HG02571 (cell line): Measurements from ENCODE around the gene IL18R1.

Source experiments
- ATAC-seq: cut with Tn5 transposase; IDR thresholded peaks from one replicate; pipeline ENCODE4 v1.9.1; 2021; ENCODE audit warnings: mild to moderate bottlenecking, moderate library complexity; ENCODE audit not compliant: unreplicated experiment

Gene IL18R1

GRCh38 chr2:102344397-102344796 is 11.2 kb upstream of the IL18R1 start:
- no peak for ATAC-seq

DNA sequence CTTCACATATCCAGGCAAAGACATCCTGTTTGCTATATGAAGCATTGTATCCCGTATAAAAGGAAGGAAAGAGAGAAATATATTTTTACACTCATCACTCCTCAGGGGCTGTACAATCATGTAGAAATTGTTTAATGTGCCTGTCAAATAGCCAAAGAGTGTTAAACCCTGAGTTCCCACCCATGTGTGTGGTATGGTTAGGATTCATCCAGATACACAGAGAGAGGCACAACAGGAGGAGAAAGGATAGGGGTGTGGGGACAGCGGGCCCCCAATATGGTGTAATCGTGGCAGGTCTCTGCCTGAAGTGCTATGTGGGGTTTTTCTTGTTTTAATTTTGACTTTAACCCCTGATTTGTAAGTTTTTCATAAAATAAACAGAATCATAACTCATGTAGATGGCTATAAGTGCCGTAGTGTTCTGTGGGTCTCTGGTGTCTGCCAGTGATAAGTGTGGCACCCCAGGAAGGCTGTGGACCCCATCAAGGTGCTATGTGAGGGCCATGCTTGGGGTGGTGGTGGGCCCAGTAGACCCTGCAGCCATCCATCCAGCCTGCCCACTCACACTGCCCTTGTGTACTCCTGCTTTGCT is 10.2 kb upstream of the IL18R1 start:
- ATAC-seq = no peak

DNA sequence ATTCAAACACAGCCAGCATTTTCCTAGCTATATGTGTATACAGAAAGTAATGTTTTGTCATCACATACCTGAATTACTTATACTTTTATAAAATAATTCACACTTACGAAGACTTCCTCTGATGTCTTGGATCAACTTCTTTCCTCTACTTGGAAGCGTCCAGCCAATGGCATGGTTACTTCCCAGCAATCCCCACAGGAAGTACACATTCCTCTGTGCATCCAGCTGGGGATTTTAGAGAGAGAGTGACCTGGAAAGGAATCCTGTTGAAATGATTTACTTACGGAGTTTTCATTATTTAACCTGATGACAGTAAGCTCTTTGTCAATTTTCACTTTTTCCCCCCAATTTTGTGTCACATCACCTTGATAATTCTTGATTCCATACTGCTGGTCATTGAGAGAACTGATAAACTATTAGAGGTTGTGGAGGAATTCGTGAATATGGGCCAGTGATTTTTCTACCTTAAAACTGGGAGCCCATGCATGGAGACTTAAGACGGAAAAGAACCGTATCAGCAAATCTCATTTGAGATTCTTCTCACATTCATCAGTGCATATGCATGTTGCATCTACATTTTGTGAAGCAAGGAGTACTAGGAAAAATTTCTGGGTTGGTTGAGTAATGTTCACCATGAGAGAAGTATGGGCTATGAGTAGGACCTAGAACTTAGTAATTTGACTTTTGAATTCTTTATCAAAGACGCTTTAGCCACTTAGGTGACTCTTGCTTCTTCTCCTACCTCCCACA is 9.0 kb upstream of the IL18R1 start:
- no peak for ATAC-seq

- no peak for ATAC-seq
Measured at GRCh38 chr2:102350137-102350793, 5.3 kb upstream of the IL18R1 start.

- ATAC-seq = no peak
Measured at GRCh38 chr2:102356381-102356712, 751 bp downstream of the IL18R1 start.

GRCh38 chr2:102356741-102357140 is 1.1 kb downstream of the IL18R1 start:
- no peak for ATAC-seq

- ATAC-seq = no peak
Measured at GRCh38 chr2:102357937-102358336, 2.3 kb downstream of the IL18R1 start.

GRCh38 chr2:102358496-102358895 is 2.9 kb downstream of the IL18R1 start:
- no peak for ATAC-seq

DNA sequence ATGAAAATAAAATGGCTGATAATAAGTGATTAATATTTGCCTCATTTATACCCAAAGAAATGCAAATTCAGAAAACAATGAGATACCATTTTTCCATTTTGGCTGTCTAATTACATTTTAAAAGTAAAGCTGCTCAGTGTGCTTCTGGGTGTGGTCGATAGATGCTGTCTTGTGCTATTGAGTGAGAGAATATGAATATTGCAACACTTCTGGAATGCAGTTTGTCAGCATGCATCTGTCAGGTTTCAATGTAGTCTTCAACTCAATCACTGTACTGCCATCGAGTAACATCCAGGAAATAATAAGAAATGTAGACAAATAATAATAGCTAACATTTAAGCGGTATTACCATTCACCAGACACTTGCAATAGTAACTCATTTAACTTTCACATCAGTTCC is 3.9 kb downstream of the IL18R1 start:
- no peak for ATAC-seq

GRCh38 chr2:102361632-102362241 is 6.1 kb downstream of the IL18R1 start:
- ATAC-seq = no peak

DNA sequence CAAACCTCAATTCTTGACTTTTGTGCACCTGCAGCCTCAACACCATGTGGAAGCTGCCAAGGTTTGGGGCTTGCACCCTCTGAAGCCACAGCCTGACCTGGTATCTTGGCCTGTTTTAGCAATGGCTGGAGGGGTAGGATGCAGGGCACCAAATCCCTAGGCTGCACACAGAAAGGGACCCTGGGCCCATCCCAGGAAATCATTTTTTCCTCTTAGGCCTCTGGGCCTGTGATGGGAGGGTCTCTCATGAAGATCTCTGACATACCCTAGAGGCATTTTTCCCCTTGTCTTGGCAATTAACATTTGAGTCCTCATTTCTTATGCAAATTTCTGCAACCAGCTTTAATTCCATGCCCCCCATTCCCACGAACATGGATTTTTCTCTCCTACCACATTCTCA is 10.2 kb downstream of the IL18R1 start:
- no peak for ATAC-seq

DNA sequence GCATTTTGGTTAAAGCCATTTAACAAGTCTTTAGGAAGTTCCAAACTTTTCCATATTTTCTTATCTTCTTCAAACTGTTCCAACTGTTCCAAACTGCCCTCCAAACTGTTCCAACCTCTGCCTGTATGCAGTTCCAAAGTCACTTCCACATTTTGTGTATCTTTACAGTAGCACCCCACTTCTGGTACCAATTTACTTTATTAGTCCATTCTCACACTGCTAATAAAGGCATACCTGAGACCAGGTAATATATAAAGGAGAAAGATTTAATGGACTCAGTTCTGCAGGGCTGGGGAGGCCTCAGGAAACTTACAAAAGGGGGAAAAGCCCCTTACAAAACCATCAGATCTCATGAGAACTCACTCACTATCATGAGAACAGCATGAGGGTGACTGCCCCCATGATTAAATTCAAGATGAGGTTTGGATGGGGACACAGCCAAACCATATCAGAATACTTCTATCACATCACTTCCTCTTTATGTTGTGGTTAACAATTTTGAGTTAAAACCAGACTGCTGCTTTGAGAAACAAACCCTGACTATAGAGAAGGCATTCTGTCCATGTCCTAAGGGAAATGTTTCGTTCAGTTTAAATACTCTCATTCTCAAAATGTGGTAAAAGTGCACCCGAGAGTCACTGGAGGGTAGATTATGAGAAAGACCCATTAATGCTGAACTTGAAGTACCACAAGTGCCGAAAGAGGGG is 11.0 kb downstream of the IL18R1 start:
- ATAC-seq = no peak

GRCh38 chr2:102367331-102367971 is 11.9 kb downstream of the IL18R1 start:
- no peak for ATAC-seq

GRCh38 chr2:102368461-102369109 is 13.0 kb downstream of the IL18R1 start:
- no peak for ATAC-seq

DNA sequence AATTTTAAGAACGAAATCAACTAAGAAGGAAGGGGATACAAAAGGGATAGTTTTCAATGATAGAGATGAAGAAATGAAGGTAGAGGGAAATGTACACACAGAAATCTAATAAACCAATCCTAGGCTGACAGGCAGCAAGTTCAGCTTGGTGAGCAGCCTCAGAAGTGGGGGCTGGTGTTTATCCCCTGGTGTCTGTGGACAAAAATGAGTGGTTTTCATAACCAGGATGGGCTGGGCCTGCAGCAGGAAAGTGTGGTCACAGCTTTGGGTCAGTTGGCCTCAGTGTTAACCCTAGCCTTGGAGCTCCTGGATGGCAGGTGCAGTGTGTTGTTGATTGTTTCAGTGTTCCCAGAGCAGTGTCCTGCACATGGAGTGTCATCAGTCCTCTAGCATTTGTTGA is 14.3 kb downstream of the IL18R1 start:
- ATAC-seq = no peak

GRCh38 chr2:102376052-102376591 is 20.5 kb downstream of the IL18R1 start:
- no peak for ATAC-seq

DNA sequence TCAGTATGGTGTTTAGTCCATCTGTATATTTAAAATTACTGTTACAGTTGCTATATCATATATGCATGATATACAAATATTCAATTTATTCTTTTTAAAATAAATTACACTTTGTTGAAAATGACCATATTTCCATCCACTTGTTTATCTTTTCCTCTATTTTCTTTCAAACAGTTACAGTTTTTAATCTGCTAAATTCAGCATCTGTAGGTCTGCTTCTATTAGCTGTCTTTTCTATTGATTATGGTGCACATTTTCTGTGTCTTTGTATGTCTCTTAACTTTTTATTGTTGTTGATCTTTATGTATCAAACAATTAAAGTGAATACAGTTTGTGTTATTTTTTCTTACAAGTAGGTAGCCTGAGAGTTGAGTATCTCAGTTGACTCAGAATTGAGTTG is 28.1 kb downstream of the IL18R1 start:
- no peak for ATAC-seq

DNA sequence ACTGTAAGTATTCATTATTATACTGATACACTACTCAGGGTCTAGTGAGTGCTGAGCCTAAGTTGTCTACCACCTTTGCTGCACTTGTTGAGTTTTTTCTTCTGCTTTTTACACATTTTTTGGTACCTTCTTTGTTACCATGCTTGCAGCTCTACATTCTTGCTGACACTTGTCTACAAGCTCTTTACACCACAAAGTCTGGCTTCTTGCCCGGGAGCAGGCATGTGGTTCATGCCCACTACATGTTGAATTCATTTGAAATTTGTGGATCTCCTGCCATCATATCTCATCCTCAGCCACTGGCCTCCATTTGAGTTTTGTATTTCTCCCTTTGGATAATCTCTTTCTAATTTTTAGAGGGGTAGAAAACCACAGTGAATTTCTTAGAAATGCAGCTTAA is 29.9 kb downstream of the IL18R1 start:
- no peak for ATAC-seq

DNA sequence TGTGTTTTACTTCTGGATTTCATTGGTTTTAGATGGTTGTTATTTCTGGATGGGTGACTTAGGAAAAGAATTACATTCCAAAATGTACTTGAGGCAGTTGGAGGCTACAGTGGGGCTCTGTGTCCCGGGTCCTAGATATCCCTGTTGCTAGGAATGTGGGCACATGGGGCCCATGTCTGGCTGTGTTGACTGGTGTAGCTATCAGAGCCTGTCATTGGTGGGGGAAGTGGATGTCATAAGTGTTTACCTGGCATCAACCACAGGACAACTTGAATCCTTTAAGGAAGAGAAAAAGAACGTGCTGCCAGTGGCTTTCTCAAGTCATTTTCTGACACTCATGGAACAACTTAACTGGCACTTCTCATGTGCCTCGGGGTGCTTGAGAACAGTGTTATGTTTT is 30.4 kb downstream of the IL18R1 start:
- ATAC-seq = no peak

GRCh38 chr2:102386867-102387541 is 31.4 kb downstream of the IL18R1 start:
- no peak for ATAC-seq
